H1 (cell line): ENCODE data around the gene CEP78. TPM values are rescaled to one million over a fixed set of nuclear protein-coding genes. Genes with fewer than 3 reads are reported as not detected.

ENCODE experiments used
- CTCF ChIA-PET: fragments of 300-600 bp; sonication (Branson Sonifier 250); formaldehyde crosslinking; loops from one replicate; lab custom pipeline; 2021; ENCODE audit not compliant: partially characterized antibody; lab: Charles Lee
- POLR2A ChIA-PET: fragments of 300-600 bp; sonication (Branson Sonifier 250); formaldehyde crosslinking; loops from one replicate; lab custom pipeline; 2021; ENCODE audit warnings: inconsistent platforms; ENCODE audit not compliant: partially characterized antibody; lab: Charles Lee
- DNase-seq, 2 experiments: peaks; one replicate each; pipeline versions ENCODE4 v3.0.0 to v3.0.0-alpha.2; 2010 to 2022; ENCODE audit warnings: low spot score in 2 of 2, low read depth in 1 of 2, mixed read lengths in 1 of 2
- FAIRE-seq: peaks from 2 replicates; lab custom pipeline; 2011; peaks lifted over from hg19 to GRCh38; lab: Jason Lieb, UNC
- H2AFZ ChIP-seq: 2 replicates; pipeline ENCODE4 v1.8.1; 2012; ENCODE audit warnings: low read length, inconsistent platforms
- H2AK5ac ChIP-seq: 2 replicates; pipeline ENCODE4 v1.6.1; 2013; ENCODE audit warnings: low read depth, low read length
- H2BK120ac ChIP-seq: replicated peaks from 2 replicates; pipeline ENCODE3; 2013; ENCODE audit warnings: low read depth, low read length, inconsistent platforms
- H2BK12ac ChIP-seq: 2 replicates; pipeline ENCODE4 v1.6.1; 2013; ENCODE audit warnings: low read depth, low read length
- H2BK15ac ChIP-seq: 2 replicates; pipeline ENCODE4 v1.6.1; 2013; ENCODE audit warnings: low read length
- H2BK20ac ChIP-seq: 2 replicates; pipeline ENCODE4 v1.6.1; 2013; ENCODE audit warnings: low read length
- H2BK5ac ChIP-seq: 2 replicates; pipeline ENCODE4 v1.6.1; 2013; ENCODE audit warnings: low read depth, low read length
- H3K14ac ChIP-seq: 2 replicates; pipeline ENCODE4 v1.6.1; 2013; ENCODE audit warnings: inconsistent platforms; ENCODE audit not compliant: insufficient read length
- H3K18ac ChIP-seq: 2 replicates; pipeline ENCODE4 v1.6.1; 2013; ENCODE audit warnings: low read length; ENCODE audit errors: extremely low read depth
- H3K23ac ChIP-seq: 2 replicates; pipeline ENCODE4 v1.6.1; 2013; ENCODE audit warnings: inconsistent platforms; ENCODE audit not compliant: insufficient read length
- H3K23me2 ChIP-seq: 2 replicates; pipeline ENCODE4 v1.6.1; 2013; ENCODE audit warnings: low read depth, low read length
- H3K27ac ChIP-seq: 2 replicates; pipeline ENCODE4 v1.6.1; 2011; ENCODE audit warnings: low read depth, low read length, inconsistent platforms
- H3K27me3 ChIP-seq, 4 experiments: replicated peaks in 1 of 4; 1 replicate in 1 of 4; 2 replicates in 3 of 4; pipeline versions ENCODE4 v1.6.1 to v1.8.1; 2011 to 2013; ENCODE audit warnings: low read length in 3 of 4, mild to moderate bottlenecking in 3 of 4, inconsistent platforms in 2 of 4, mixed read lengths in 2 of 4, moderate library complexity in 1 of 4; ENCODE audit not compliant: control insufficient read depth in 3 of 4, insufficient read depth in 3 of 4; ENCODE audit errors: extremely low read depth in 1 of 4
- H3K36me3 ChIP-seq, 4 experiments: 2 replicates each; pipeline versions ENCODE4 v1.6.1 to v1.8.1; 2011 to 2013; ENCODE audit warnings: mild to moderate bottlenecking in 4 of 4, low read length in 3 of 4, moderate library complexity in 2 of 4, control low read depth in 1 of 4, inconsistent platforms in 1 of 4; ENCODE audit not compliant: insufficient read depth in 4 of 4, control insufficient read depth in 2 of 4
- H3K4ac ChIP-seq: replicated peaks from 2 replicates; pipeline ENCODE3; 2013; ENCODE audit warnings: low read length, low read depth, mixed read lengths, inconsistent platforms; ENCODE audit not compliant: insufficient read length
- H3K4me1 ChIP-seq, 4 experiments: replicated peaks in 1 of 4; 1 replicate in 1 of 4; 2 replicates in 3 of 4; pipeline versions ENCODE4 v1.6.1 to v1.8.1; 2011 to 2013; ENCODE audit warnings: low read length in 3 of 4, inconsistent platforms in 2 of 4, mixed read lengths in 1 of 4; ENCODE audit not compliant: insufficient read depth in 4 of 4, control insufficient read depth in 3 of 4
- H3K4me2 ChIP-seq, 2 experiments: 2 replicates each; pipeline versions ENCODE4 v1.6.1 to v1.8.1; 2011 to 2013; ENCODE audit warnings: low read depth in 2 of 2, low read length in 2 of 2, control low read depth in 1 of 2, inconsistent platforms in 1 of 2, mild to moderate bottlenecking in 1 of 2; ENCODE audit not compliant: insufficient read depth in 1 of 2
- H3K4me3 ChIP-seq, 4 experiments: fragments of 200-600, 300-600 bp in 1 of 4; sonication (generic), shearing (Covaris generic), sonication (Bioruptor Twin) in 1 of 4; 2 replicates each; pipeline versions ENCODE4 v1.5.1 to v1.8.1; 2011 to 2016; ENCODE audit warnings: low read length in 4 of 4, low read depth in 3 of 4, control low read depth in 2 of 4, inconsistent platforms in 2 of 4, mild to moderate bottlenecking in 2 of 4, mixed read lengths in 1 of 4, moderate library complexity in 1 of 4; ENCODE audit not compliant: insufficient read depth in 2 of 4; ENCODE audit errors: extremely low read depth in 1 of 4
- H3K56ac ChIP-seq: replicated peaks from 2 replicates; pipeline ENCODE3; 2013; ENCODE audit warnings: low read depth, mild to moderate bottlenecking, mixed read lengths, low read length, inconsistent platforms; ENCODE audit not compliant: insufficient read length
- H3K79me1 ChIP-seq: 2 replicates; pipeline ENCODE4 v1.6.1; 2013; ENCODE audit warnings: low read depth, low read length, control low read depth
- H3K79me2 ChIP-seq, 2 experiments: 2 replicates each; pipeline versions ENCODE4 v1.6.1 to v1.8.1; 2012 to 2013; ENCODE audit warnings: low read length in 2 of 2, mild to moderate bottlenecking in 2 of 2, inconsistent platforms in 1 of 2; ENCODE audit not compliant: insufficient read depth in 2 of 2, control insufficient read depth in 1 of 2
- H3K9ac ChIP-seq, 4 experiments: replicated peaks in 1 of 4; 1 replicate in 1 of 4; 2 replicates in 3 of 4; pipeline versions ENCODE4 v1.6.1 to v1.8.1; 2011 to 2013; ENCODE audit warnings: low read depth in 3 of 4, low read length in 3 of 4, control low read depth in 2 of 4, mild to moderate bottlenecking in 2 of 4, moderate library complexity in 2 of 4, inconsistent platforms in 1 of 4; ENCODE audit errors: extremely low read depth in 1 of 4
- H3K9me3 ChIP-seq, 2 experiments: 2 replicates each; pipeline versions ENCODE4 v1.6.1 to v1.8.1; 2012 to 2013; ENCODE audit warnings: mild to moderate bottlenecking in 2 of 2, moderate library complexity in 2 of 2, control low read depth in 1 of 2, inconsistent platforms in 1 of 2, low read depth in 1 of 2, low read length in 1 of 2, mixed read lengths in 1 of 2; ENCODE audit not compliant: insufficient read depth in 2 of 2
- H4K20me1 ChIP-seq, 2 experiments: replicated peaks in 1 of 2; 2 replicates each; pipeline versions ENCODE3 to v1.8.1; 2011 to 2013; ENCODE audit warnings: inconsistent platforms in 2 of 2, low read length in 2 of 2, mild to moderate bottlenecking in 1 of 2; ENCODE audit not compliant: insufficient read depth in 2 of 2, control insufficient read depth in 1 of 2
- H4K5ac ChIP-seq: 2 replicates; pipeline ENCODE4 v1.6.1; 2013; ENCODE audit warnings: low read length, low read depth, mixed read lengths, inconsistent platforms; ENCODE audit not compliant: insufficient read length
- H4K8ac ChIP-seq: 2 replicates; pipeline ENCODE4 v1.8.0; 2013; ENCODE audit warnings: mild to moderate bottlenecking, moderate library complexity, low read length, inconsistent platforms; ENCODE audit not compliant: insufficient read depth; ENCODE audit errors: extremely low read depth
- H4K91ac ChIP-seq: replicated peaks from 2 replicates; pipeline ENCODE3; 2013; ENCODE audit warnings: low read length, mixed read lengths, inconsistent platforms; ENCODE audit not compliant: insufficient read length
- BCL11A ChIP-seq, 2 experiments: IDR thresholded peaks; one replicate each; pipeline ENCODE4 v1.6.1; 2011; ENCODE audit warnings: low read depth in 2 of 2, low read length in 2 of 2, mild to moderate bottlenecking in 2 of 2
- CREB1 ChIP-seq: IDR thresholded peaks from 2 replicates; pipeline ENCODE4 v1.6.1; 2012; ENCODE audit warnings: inconsistent platforms
- POLR2A ChIP-seq, 2 experiments: IDR thresholded peaks; 1 replicate in 1 of 2; 2 replicates in 1 of 2; pipeline ENCODE4 v1.6.1; 2011; ENCODE audit warnings: low read depth in 2 of 2, low read length in 2 of 2, mild to moderate bottlenecking in 2 of 2; ENCODE audit errors: control extremely low read depth in 1 of 2
- POLR2AphosphoS5 ChIP-seq: IDR thresholded peaks from 2 replicates; pipeline ENCODE4 v1.6.1; 2011; ENCODE audit warnings: low read depth, low read length
- SP2 ChIP-seq: IDR thresholded peaks from 2 replicates; pipeline ENCODE4 v1.6.1; 2012; ENCODE audit warnings: mild to moderate bottlenecking, low read length, inconsistent platforms
- YY1 ChIP-seq: IDR thresholded peaks from 2 replicates; pipeline ENCODE4 v1.6.1; 2011; ENCODE audit warnings: low read depth, mild to moderate bottlenecking, low read length
- whole genome bisulfite sequencing, 2 experiments: shearing (Covaris generic) in 1 of 2; methylation state at CpG; one replicate each; pipeline versions ENCODE4 v1.1.6 to v1.1.7; 2013 to 2015; ENCODE audit warnings: low lambda C conversion rate in 2 of 2, mixed read lengths in 2 of 2, inconsistent platforms in 1 of 2, low coverage in 1 of 2, missing lambda C conversion rate in 1 of 2; ENCODE audit not compliant: insufficient replicate concordance in 2 of 2, insufficient coverage in 1 of 2, insufficient read length in 1 of 2; ENCODE audit errors: extremely low coverage in 1 of 2, missing lambda C conversion rate in 1 of 2; 5-methylcytosine and 5-hydroxymethylcytosine counted together
- polyA plus RNA-seq, 7 experiments: library from polyadenylated mRNA; depleted of rRNA in 3 of 7; stranded (reverse) in 5 of 7; unstranded in 2 of 7; fragments of >200 nt in 5 of 7; fragments of 200-250 nt in 2 of 7; gene quantifications; 1 replicate in 5 of 7; 2 replicates in 1 of 7; 4 replicates in 1 of 7; pipeline versions ENCODE4 v1.2.1 to v1.2.3, GENCODE V29; 2011 to 2013; ENCODE audit warnings: missing spikeins in 2 of 7, mixed read lengths in 2 of 7
- total RNA-seq: library from RNA; stranded (reverse); fragmentation: NEBNext Ultra II Directional; extraction: Animal tissue kit (Norgen Biotek cat#: 25700); gene quantifications from 2 replicates; pipeline ENCODE4 v1.2.1, GENCODE V29; 2021

The CEP78 gene
- total and polyA plus RNA-seq, 2 of the 8 experiments (the other 6 are each of a cell fraction or from before 2014, with no cell fraction given) = 10.3 to 40.9 TPM

- Histone ChIP-seq H2BK20ac (no peak overlapping the region), H4K91ac (no peak overlapping the region), H3K9ac (no peak overlapping the region), H3K4ac (no peak overlapping the region), H3K79me2 (no peaks in the 10 kb centered on the region), H3K9me3 (no peaks in the 10 kb centered on the region), H3K4me3 (no peak overlapping the region), H3K23ac (no peak overlapping the region), H2BK12ac (no peak overlapping the region), H3K27me3 (no peaks in the 10 kb centered on the region), H3K23me2 (no peaks in the 10 kb centered on the region), H3K14ac (no peak overlapping the region), H3K18ac (no peak overlapping the region), H4K20me1 (no peaks in the 10 kb centered on the region), H2BK5ac (no peak overlapping the region), H3K4me1 (no peaks in the 10 kb centered on the region), H2AFZ (no peak overlapping the region), H2AK5ac (no peak overlapping the region), H3K4me2 (no peak overlapping the region), H4K8ac (no peak overlapping the region), H3K27ac (no peak overlapping the region), H3K36me3 (peaks cover 0 to 13% (median 4%) of the 10 kb centered on the region in 4 experiments; a peak in 3 of 8 replicates), H3K56ac (no peak overlapping the region), H2BK120ac (no peak overlapping the region), H2BK15ac (no peak overlapping the region), H3K79me1 (no peaks in the 10 kb centered on the region), H4K5ac (no peak overlapping the region)
- FAIRE-seq (no peak), DNase-seq (no peak)
- CTCF ChIA-PET = no interaction called here
- POLR2A ChIA-PET = interaction anchor here (0.6 to 19.2 kb wide), 5 partner anchors 9 to 656 kb away, joined by 3 to 522 read pairs (median 4); partner anchors contain the start of gene PSAT1
- WGBS, 2 experiments = 91% methylated on average over 3 of the region's 3 CpGs; no CpG with 5 or more reads in 1 of the 2 experiments
- no peak for TF ChIP-seq POLR2A (IDR thresholded peaks at IDR 0.05; ENCODE audit: control extremely low read depth in 1 of 2, low read depth in 2 of 2, low read length in 2 of 2)
- TF ChIP-seq SP2 = no peak
- TF ChIP-seq CREB1 = no peak
- no peak for TF ChIP-seq YY1
- TF ChIP-seq BCL11A (IDR thresholded peaks at IDR 0.05; ENCODE audit: low read depth in 2 of 2, low read length in 2 of 2) = no peak
- no peak for TF ChIP-seq POLR2AphosphoS5
Observed at GRCh38 chr9:78273761-78274160, 37.9 kb downstream of the CEP78 start.
